Measurements from ENCODE around the gene CAPN9.

- TF ChIP-seq YY1 (IDR thresholded peaks at IDR 0.05) = no peak
- no peak for TF ChIP-seq CTCF (IDR thresholded peaks at IDR 0.05; ENCODE audit: low read depth, low read length, missing input control)
- TF ChIP-seq RAD21 (IDR thresholded peaks at IDR 0.05) = no peak
Observed at GRCh38 chr1:230784163-230784562, 37.0 kb downstream of the CAPN9 start.

Data from liver (tissue), 3 donors.